K562 (cell line): ENCODE data around the gene TSPAN3. TPM values are rescaled to one million over a fixed set of nuclear protein-coding genes. Genes with fewer than 3 reads are reported as not detected.

Experiments used
- ATAC-seq: fragments of 200-7000 bp; cut with Tn5 transposase; 3 replicates; pipeline ENCODE4 v1.9.1; 2020; ENCODE audit warnings: moderate library complexity
- BruUV-seq: library from RNA; stranded (reverse); fragments of 400-500 nt; replicated peaks from 2 replicates; lab custom pipeline; 2021; lab: Mats Ljungman, UMichigan
- CTCF ChIA-PET: fragments of 300-600 bp; formaldehyde crosslinking; extraction: SDS; loops from one replicate; lab custom pipeline; 2021; ENCODE audit warnings: low intra/inter-chr PET ratio; lab: Yijun Ruan, JAX
- POLR2A ChIA-PET: fragments of 300-600, 350-650 bp; sonication (Branson Sonifier 250); formaldehyde crosslinking; extraction: SDS; loops from one replicate; lab custom pipeline; 2021; ENCODE audit warnings: antibody characterized with exemption, inconsistent platforms; lab: Yijun Ruan, JAX
- DNase-seq, 4 experiments: peaks; one replicate each; pipeline versions ENCODE4 v3.0.0 to v3.0.0-alpha.2; 2011 to 2018; ENCODE audit warnings: low spot score in 3 of 4, mixed read lengths in 3 of 4; ENCODE audit errors: extremely low read depth in 1 of 4
- FAIRE-seq: peaks from 2 replicates; lab custom pipeline; 2011; peaks lifted over from hg19 to GRCh38; lab: Jason Lieb, UNC
- H2AFZ ChIP-seq: 2 replicates; pipeline ENCODE4 v1.6.0; 2011; ENCODE audit warnings: low read depth, low read length, control low read depth, inconsistent platforms
- H3K27ac ChIP-seq: fragments of 200-600 bp; 3 replicates; pipeline ENCODE4 v1.8.0; 2011; ENCODE audit warnings: low read depth, mild to moderate bottlenecking, control low read depth, inconsistent platforms, low read length, moderate library complexity, mixed read lengths; ENCODE audit errors: extremely low read depth
- H3K27me3 ChIP-seq, 2 experiments: fragments of 300-600 bp in 1 of 2; 2 replicates in 1 of 2; 3 replicates in 1 of 2; pipeline versions ENCODE4 v1.6.0 to v1.8.0; 2011; ENCODE audit warnings: inconsistent platforms in 2 of 2, low read length in 2 of 2, mild to moderate bottlenecking in 1 of 2, mixed read lengths in 1 of 2, moderate library complexity in 1 of 2; ENCODE audit not compliant: control insufficient read depth in 2 of 2, insufficient read depth in 2 of 2
- H3K36me3 ChIP-seq: fragments of 300-600 bp; 3 replicates; pipeline ENCODE4 v1.8.0; 2011; ENCODE audit warnings: mild to moderate bottlenecking, low read length, inconsistent platforms; ENCODE audit not compliant: control insufficient read depth, insufficient read depth
- H3K4me1 ChIP-seq, 2 experiments: fragments of 200-600 bp in 1 of 2; replicated peaks in 1 of 2; 2 replicates in 1 of 2; 3 replicates in 1 of 2; pipeline versions ENCODE4 v1.5.1 to v1.8.0; 2011; ENCODE audit warnings: inconsistent platforms in 2 of 2, low read length in 2 of 2, mild to moderate bottlenecking in 1 of 2, mixed read lengths in 1 of 2, moderate library complexity in 1 of 2; ENCODE audit not compliant: control insufficient read depth in 2 of 2, insufficient read depth in 2 of 2
- H3K4me2 ChIP-seq: 2 replicates; pipeline ENCODE4 v1.6.1; 2011; ENCODE audit warnings: low read length, control low read depth, inconsistent platforms, mixed read lengths; ENCODE audit not compliant: insufficient read depth
- H3K4me3 ChIP-seq: fragments of 200-600 bp; sonication (generic), shearing (Covaris generic); 2 replicates; pipeline ENCODE4 v1.5.1; 2016; ENCODE audit warnings: control low read depth, inconsistent platforms
- H3K79me2 ChIP-seq: fragments of 200-600 bp; 3 replicates; pipeline ENCODE4 v1.8.0; 2011; ENCODE audit warnings: low read length, inconsistent platforms; ENCODE audit not compliant: control insufficient read depth, insufficient read depth
- H3K9ac ChIP-seq, 2 experiments: 2 replicates each; pipeline versions ENCODE4 v1.6.0 to v1.6.1; 2011; ENCODE audit warnings: low read depth in 2 of 2, low read length in 2 of 2, control low read depth in 1 of 2, inconsistent platforms in 1 of 2, mild to moderate bottlenecking in 1 of 2, mixed read lengths in 1 of 2; ENCODE audit not compliant: insufficient read depth in 1 of 2
- H3K9me1 ChIP-seq: one replicate; pipeline ENCODE4 v1.6.0; 2011; ENCODE audit warnings: inconsistent platforms, mild to moderate bottlenecking, low read length, moderate library complexity; ENCODE audit not compliant: control insufficient read depth, insufficient read depth
- H3K9me3 ChIP-seq: replicated peaks from 2 replicates; pipeline ENCODE4 v1.5.1; 2011; ENCODE audit warnings: low read depth, low read length, inconsistent platforms; ENCODE audit not compliant: control insufficient read depth, insufficient read depth
- H4K20me1 ChIP-seq: replicated peaks from 2 replicates; pipeline ENCODE4 v1.6.1; 2011; ENCODE audit warnings: low read length, inconsistent platforms, mixed read lengths; ENCODE audit not compliant: control insufficient read depth, insufficient read depth
- POLR2A ChIP-seq: fragments of 450-650 bp; conservative IDR thresholded peaks from 2 replicates; pipeline ENCODE4 v1.6.1; 2016
- RCOR1 ChIP-seq, 2 experiments: IDR thresholded peaks; 2 replicates each; pipeline ENCODE4 v1.6.1; 2012; ENCODE audit warnings: low read depth in 2 of 2, low read length in 2 of 2, borderline replicate concordance in 1 of 2, improper control_type of control experiment in 1 of 2
- RNF219 ChIP-seq: fragments of 250-450 bp; sonication (Bioruptor Pico); IDR thresholded peaks from 2 replicates; pipeline ENCODE4 v1.5.0; 2022; ENCODE audit warnings: mild to moderate bottlenecking
- SIRT6 ChIP-seq: IDR thresholded peaks from one replicate; pipeline ENCODE4 v1.6.1; 2012; ENCODE audit warnings: low read depth, mild to moderate bottlenecking, control low read depth, inconsistent platforms, low read length, moderate library complexity
- TFAM ChIP-seq: fragments of 250-450 bp; sonication (Bioruptor Pico); conservative IDR thresholded peaks from 2 replicates; pipeline ENCODE4 v1.5.0; 2021; ENCODE audit warnings: mild to moderate bottlenecking, moderate library complexity
- TRIM25 ChIP-seq: fragments of 450-650 bp; IDR thresholded peaks from 2 replicates; pipeline ENCODE4 v1.7.0; 2016; ENCODE audit warnings: borderline replicate concordance
- ZNF354B ChIP-seq: fragments of 250-450 bp; sonication (Bioruptor Pico); IDR thresholded peaks from 2 replicates; pipeline ENCODE4 v1.4.0; 2020
- ZNF780A ChIP-seq: fragments of 250-450 bp; sonication (Bioruptor Pico); IDR thresholded peaks from 2 replicates; pipeline ENCODE4 v1.5.0; 2021; ENCODE audit warnings: mild to moderate bottlenecking
- WGBS: fragments of 100-300 bp; shearing (Covaris generic); methylation state at CpG from one replicate; pipeline ENCODE4 v1.1.6; 2016; ENCODE audit warnings: low coverage, mixed read lengths; ENCODE audit not compliant: insufficient coverage; ENCODE audit errors: missing lambda C conversion rate; 5-methylcytosine and 5-hydroxymethylcytosine counted together
- in situ Hi-C: fragments of 300-500 bp; cut with MboI; formaldehyde crosslinking; loops from 4 replicates; pipeline ENCODE4 v1.15.0; 2018; ENCODE audit warnings: inconsistent platforms, mixed read lengths
- intact Hi-C: fragments of 100-400 bp; cut with micrococcal nuclease; formaldehyde crosslinking; loops from 2 replicates; pipeline ENCODE4 v1.14.2; 2022
- polyA plus RNA-seq, 8 experiments: library from polyadenylated mRNA; depleted of rRNA in 4 of 8; stranded (reverse) in 5 of 8; unstranded in 3 of 8; fragments of >200 nt; fragmentation: Nextera tagmentation in 2 of 8; fragmentation: Illumina TruSeq in 1 of 8; extraction: Ambion mirVana in 2 of 8; extraction: Trizol in 1 of 8; gene quantifications; 2 replicates each; pipeline versions ENCODE4 v1.2.1 to v1.2.3, GENCODE V29; 2011 to 2014; ENCODE audit warnings: inconsistent platforms in 1 of 8, missing spikeins in 1 of 8
- total RNA-seq, 7 experiments: library from RNA; depleted of rRNA in 6 of 7; stranded (reverse); fragments of >200 nt in 6 of 7; fragmentation: Illumina TruSeq in 2 of 7; extraction: Trizol in 2 of 7; gene quantifications; 2 replicates each; pipeline versions ENCODE4 v1.2.1 to v1.2.3, GENCODE V29; 2011 to 2021; ENCODE audit warnings: low replicate concordance in 1 of 7
- TF ChIP-seq, protein P1 (sequence below): fragments of 200-400 bp; formaldehyde crosslinking; IDR thresholded peaks from 2 replicates; pipeline ENCODE4 v1.6.1; 2017; ENCODE audit warnings: mild to moderate bottlenecking, low read depth, low read length, moderate library complexity

The TSPAN3 gene
- total and polyA plus RNA-seq, 9 of the 15 experiments (the other 6 are each of a cell fraction or from before 2014, with no cell fraction given): 14.3 to 144 (median 71.1) TPM

GRCh38 chr15:77040673-77041072 is 30.2 kb downstream of the TSPAN3 start:
- 65% methylated on average over 4 of the region's 5 CpGs for WGBS
- no peak for ATAC-seq
- Histone ChIP-seq H3K4me2 (no peak overlapping the region), H3K9me3 (no peaks in the 10 kb centered on the region), H3K79me2 (no peaks in the 10 kb centered on the region)
- TF ChIP-seq TFAM (CRISPR knock-in tag) (no peak), SIRT6 (no peak)
- TF ChIP-seq, all 486 proteins: peak for 0
- DNase-seq (no peak), FAIRE-seq (no peak)
- Histone ChIP-seq H3K36me3 (peaks cover 27% of the 10 kb centered on the region; the same call in 1 of the 3 replicates), H3K27me3 (no peaks in the 10 kb centered on the region), H3K4me3 (no peak overlapping the region), H4K20me1 (no peaks in the 10 kb centered on the region), H3K9me1 (no peaks in the 10 kb centered on the region), H3K9ac (no peak overlapping the region), H3K4me1 (no peaks in the 10 kb centered on the region), H2AFZ (no peak overlapping the region), H3K27ac (no peak overlapping the region)
- ChIA-PET CTCF (no interaction called here), POLR2A (interaction anchor here (0.8 kb wide), 1 partner anchor 15 kb away, joined by 3 read pairs; no protein-coding TSS in a partner anchor)
- intact Hi-C loops: no loop called here
- in situ Hi-C loops: no loop called here
- no TSS peak for BruUV-seq

GRCh38 chr15:77039848-77040247 is 31.1 kb downstream of the TSPAN3 start:
- BruUV-seq: no TSS peak
- ChIA-PET CTCF (no interaction called here), POLR2A (no interaction called here)
- Histone ChIP-seq H3K79me2 (no peaks in the 10 kb centered on the region), H3K9ac (no peak overlapping the region), H3K4me2 (no peak overlapping the region), H3K36me3 (peaks cover 21% of the 10 kb centered on the region; the same call in 1 of the 3 replicates), H3K9me1 (peaks cover 4% of the 10 kb centered on the region), H2AFZ (no peak overlapping the region), H3K4me1 (peaks cover 0 to 4% of the 10 kb centered on the region in 2 experiments; a peak in 1 of 5 replicates), H3K4me3 (no peak overlapping the region), H4K20me1 (no peaks in the 10 kb centered on the region), H3K27me3 (no peaks in the 10 kb centered on the region), H3K9me3 (no peaks in the 10 kb centered on the region), H3K27ac (no peak overlapping the region)
- in situ Hi-C loops: no loop called here
- intact Hi-C loops: no loop called here
- WGBS: no CpG with 5 or more reads among the region's 8 CpGs
- no peak for DNase-seq
- FAIRE-seq: no peak
- ATAC-seq: no peak
- TF ChIP-seq ZNF354B (CRISPR knock-in tag) (no peak), TRIM25 (no peak), RCOR1 (IDR thresholded peaks at IDR 0.05; ENCODE audit: borderline replicate concordance in 1 of 2, low read depth in 2 of 2, low read length in 2 of 2) (no peak), POLR2A (no peak), RNF219 (no peak), ZNF780A (CRISPR knock-in tag) (no peak)
- TF ChIP-seq, protein P1, sequence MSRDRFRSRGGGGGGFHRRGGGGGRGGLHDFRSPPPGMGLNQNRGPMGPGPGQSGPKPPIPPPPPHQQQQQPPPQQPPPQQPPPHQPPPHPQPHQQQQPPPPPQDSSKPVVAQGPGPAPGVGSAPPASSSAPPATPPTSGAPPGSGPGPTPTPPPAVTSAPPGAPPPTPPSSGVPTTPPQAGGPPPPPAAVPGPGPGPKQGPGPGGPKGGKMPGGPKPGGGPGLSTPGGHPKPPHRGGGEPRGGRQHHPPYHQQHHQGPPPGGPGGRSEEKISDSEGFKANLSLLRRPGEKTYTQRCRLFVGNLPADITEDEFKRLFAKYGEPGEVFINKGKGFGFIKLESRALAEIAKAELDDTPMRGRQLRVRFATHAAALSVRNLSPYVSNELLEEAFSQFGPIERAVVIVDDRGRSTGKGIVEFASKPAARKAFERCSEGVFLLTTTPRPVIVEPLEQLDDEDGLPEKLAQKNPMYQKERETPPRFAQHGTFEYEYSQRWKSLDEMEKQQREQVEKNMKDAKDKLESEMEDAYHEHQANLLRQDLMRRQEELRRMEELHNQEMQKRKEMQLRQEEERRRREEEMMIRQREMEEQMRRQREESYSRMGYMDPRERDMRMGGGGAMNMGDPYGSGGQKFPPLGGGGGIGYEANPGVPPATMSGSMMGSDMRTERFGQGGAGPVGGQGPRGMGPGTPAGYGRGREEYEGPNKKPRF: no peak
